ENCODE data around the gene LDLRAD3.
"Not testable (repeated sequence)": the region's sequence is repeated elsewhere in the genome, so short reads cannot be mapped to it uniquely, and the experiment has no call there.

Gene LDLRAD3

GRCh38 chr11:36011574-36011973, 67.7 kb downstream of the LDLRAD3 start:
- H3K27ac ChIP-seq (ENCODE audit: low read length) = no peak overlapping the region
- no peak overlapping the region for H3K4me2 ChIP-seq (ENCODE audit: insufficient read depth, low read length)
- DNase-seq = no peak
- no peaks in the 10 kb centered on the region for H3K79me2 ChIP-seq (ENCODE audit: insufficient read depth, low read length)
- no peak overlapping the region for H3K4me3 ChIP-seq (ENCODE audit: low read depth in 1 of 2, low read length in 2 of 2)
- no peaks in the 10 kb centered on the region for H3K9me3 ChIP-seq (ENCODE audit: insufficient read depth, low read length, severe bottlenecking)
- H4K20me1 ChIP-seq (ENCODE audit: insufficient read depth, low read length) = no peaks in the 10 kb centered on the region
- no peaks in the 10 kb centered on the region for H3K36me3 ChIP-seq (ENCODE audit: insufficient read depth, low read length)
- no peaks in the 10 kb centered on the region for H3K4me1 ChIP-seq (ENCODE audit: insufficient read depth, low read length)
- no peak overlapping the region for H2AFZ ChIP-seq (ENCODE audit: low read depth, low read length)
- H3K9ac ChIP-seq (ENCODE audit: low read depth, low read length) = no peak overlapping the region
- no peak for TF ChIP-seq EZH2 (IDR thresholded peaks at IDR 0.05; ENCODE audit: borderline replicate concordance, low read depth, low read length, severe bottlenecking)
- TF ChIP-seq, protein P1, sequence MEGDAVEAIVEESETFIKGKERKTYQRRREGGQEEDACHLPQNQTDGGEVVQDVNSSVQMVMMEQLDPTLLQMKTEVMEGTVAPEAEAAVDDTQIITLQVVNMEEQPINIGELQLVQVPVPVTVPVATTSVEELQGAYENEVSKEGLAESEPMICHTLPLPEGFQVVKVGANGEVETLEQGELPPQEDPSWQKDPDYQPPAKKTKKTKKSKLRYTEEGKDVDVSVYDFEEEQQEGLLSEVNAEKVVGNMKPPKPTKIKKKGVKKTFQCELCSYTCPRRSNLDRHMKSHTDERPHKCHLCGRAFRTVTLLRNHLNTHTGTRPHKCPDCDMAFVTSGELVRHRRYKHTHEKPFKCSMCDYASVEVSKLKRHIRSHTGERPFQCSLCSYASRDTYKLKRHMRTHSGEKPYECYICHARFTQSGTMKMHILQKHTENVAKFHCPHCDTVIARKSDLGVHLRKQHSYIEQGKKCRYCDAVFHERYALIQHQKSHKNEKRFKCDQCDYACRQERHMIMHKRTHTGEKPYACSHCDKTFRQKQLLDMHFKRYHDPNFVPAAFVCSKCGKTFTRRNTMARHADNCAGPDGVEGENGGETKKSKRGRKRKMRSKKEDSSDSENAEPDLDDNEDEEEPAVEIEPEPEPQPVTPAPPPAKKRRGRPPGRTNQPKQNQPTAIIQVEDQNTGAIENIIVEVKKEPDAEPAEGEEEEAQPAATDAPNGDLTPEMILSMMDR (IDR thresholded peaks at IDR 0.05; ENCODE audit: borderline replicate concordance, extremely low read depth, low read length, poor library complexity, severe bottlenecking) = no peak
- no peak for ATAC-seq (ENCODE audit: insufficient read depth, low read depth)
- no peaks in the 10 kb centered on the region for H3K27me3 ChIP-seq (ENCODE audit: insufficient read depth, low read length, poor library complexity)

DNA sequence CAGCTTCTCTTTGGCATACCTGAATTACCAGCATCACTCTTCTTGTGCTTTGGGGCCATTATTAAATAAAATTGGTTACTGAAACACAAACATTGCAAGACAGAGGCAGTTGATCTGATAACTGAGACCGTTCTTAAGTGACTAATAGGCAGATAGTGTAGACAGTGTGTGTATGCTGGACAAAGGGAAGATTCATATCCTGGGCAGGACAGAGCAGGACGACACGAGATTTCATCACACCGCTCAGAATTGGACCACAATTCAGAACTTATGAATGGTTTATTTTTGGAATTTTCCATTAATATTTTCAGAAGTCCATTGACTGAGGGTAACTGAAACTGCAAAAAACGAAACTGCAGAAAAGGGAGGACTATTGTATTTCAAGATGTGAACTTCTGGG, 68.6 kb downstream of the LDLRAD3 start:
- no peak for TF ChIP-seq EZH2 (IDR thresholded peaks at IDR 0.05; ENCODE audit: borderline replicate concordance, low read depth, low read length, severe bottlenecking)
- TF ChIP-seq, protein P1 (IDR thresholded peaks at IDR 0.05; ENCODE audit: borderline replicate concordance, extremely low read depth, low read length, poor library complexity, severe bottlenecking) = no peak
- no peaks in the 10 kb centered on the region for H3K27me3 ChIP-seq (ENCODE audit: insufficient read depth, low read length, poor library complexity)
- H2AFZ ChIP-seq (ENCODE audit: low read depth, low read length) = no peak overlapping the region
- no peak overlapping the region for H3K27ac ChIP-seq (ENCODE audit: low read length)
- H3K4me2 ChIP-seq (ENCODE audit: insufficient read depth, low read length) = no peak overlapping the region
- H3K9me3 ChIP-seq (ENCODE audit: insufficient read depth, low read length, severe bottlenecking) = no peaks in the 10 kb centered on the region
- no peaks in the 10 kb centered on the region for H3K4me1 ChIP-seq (ENCODE audit: insufficient read depth, low read length)
- H4K20me1 ChIP-seq (ENCODE audit: insufficient read depth, low read length) = no peaks in the 10 kb centered on the region
- no peak overlapping the region for H3K9ac ChIP-seq (ENCODE audit: low read depth, low read length)
- no peak for ATAC-seq (ENCODE audit: insufficient read depth, low read depth)
- DNase-seq = no peak
- H3K36me3 ChIP-seq (ENCODE audit: insufficient read depth, low read length) = no peaks in the 10 kb centered on the region
- H3K79me2 ChIP-seq (ENCODE audit: insufficient read depth, low read length) = no peaks in the 10 kb centered on the region
- H3K4me3 ChIP-seq (ENCODE audit: low read depth in 1 of 2, low read length in 2 of 2) = no peak overlapping the region

DNA sequence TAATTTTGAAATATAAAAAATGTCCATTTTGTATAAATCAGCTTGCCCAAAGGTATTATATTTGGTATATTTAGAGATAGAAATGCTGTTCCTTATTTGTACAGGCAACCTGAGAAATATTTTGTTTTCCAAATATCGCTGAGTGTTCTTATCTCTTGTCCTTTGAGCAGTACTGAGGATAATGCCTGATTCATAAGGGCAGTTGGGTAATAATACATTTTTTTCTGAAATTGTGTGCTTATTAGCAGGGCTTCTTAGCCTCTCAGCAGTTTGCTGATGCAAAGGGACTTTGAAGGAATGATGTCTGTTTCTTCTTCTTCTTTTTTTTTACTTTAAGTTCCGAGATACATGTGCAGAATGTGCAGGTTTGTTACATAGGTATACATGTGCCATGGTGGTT, 69.1 kb downstream of the LDLRAD3 start:
- Histone ChIP-seq H3K27me3 (ENCODE audit: insufficient read depth, low read length, poor library complexity) (no peaks in the 10 kb centered on the region), H3K4me2 (ENCODE audit: insufficient read depth, low read length) (no peak overlapping the region), H2AFZ (ENCODE audit: low read depth, low read length) (no peak overlapping the region)

DNA sequence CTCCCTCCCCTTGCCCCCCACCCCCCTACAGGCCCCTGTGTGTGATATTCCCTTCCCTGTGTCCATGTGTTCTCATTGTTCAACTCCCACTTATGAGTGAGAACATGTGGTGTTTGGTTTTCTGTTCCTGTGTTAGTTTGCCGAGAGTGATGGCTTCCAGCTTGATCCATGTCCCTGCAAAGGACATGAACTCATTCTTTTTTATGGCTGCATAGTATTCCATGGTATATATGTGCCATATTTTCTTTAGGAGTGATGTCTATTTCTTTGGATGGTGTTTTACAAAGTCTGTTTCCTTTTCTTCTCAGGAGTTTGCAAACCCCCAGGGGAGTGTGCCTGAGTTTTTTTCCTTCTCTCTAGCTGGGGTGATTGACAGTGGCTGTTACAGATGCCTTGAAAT, 69.6 kb downstream of the LDLRAD3 start:
- not testable (repeated sequence) for H3K4me1 ChIP-seq (ENCODE audit: insufficient read depth, low read length); H3K27me3 ChIP-seq (ENCODE audit: insufficient read depth, low read length, poor library complexity); H3K27ac ChIP-seq (ENCODE audit: low read length); H4K20me1 ChIP-seq (ENCODE audit: insufficient read depth, low read length); H2AFZ ChIP-seq (ENCODE audit: low read depth, low read length); H3K36me3 ChIP-seq (ENCODE audit: insufficient read depth, low read length); H3K4me2 ChIP-seq (ENCODE audit: insufficient read depth, low read length); DNase-seq; H3K9me3 ChIP-seq (ENCODE audit: insufficient read depth, low read length, severe bottlenecking); ATAC-seq (ENCODE audit: insufficient read depth, low read depth); H3K4me3 ChIP-seq (ENCODE audit: low read depth in 1 of 2, low read length in 2 of 2); H3K9ac ChIP-seq (ENCODE audit: low read depth, low read length); H3K79me2 ChIP-seq (ENCODE audit: insufficient read depth, low read length)

More for the DNA sequence above, 69.1 kb downstream of the LDLRAD3 start:
- no peak for DNase-seq
- no peak overlapping the region for H3K27ac ChIP-seq (ENCODE audit: low read length)
- no peaks in the 10 kb centered on the region for H3K79me2 ChIP-seq (ENCODE audit: insufficient read depth, low read length)
- no peak overlapping the region for H3K9ac ChIP-seq (ENCODE audit: low read depth, low read length)
- no peaks in the 10 kb centered on the region for H3K4me1 ChIP-seq (ENCODE audit: insufficient read depth, low read length)
- no peaks in the 10 kb centered on the region for H3K36me3 ChIP-seq (ENCODE audit: insufficient read depth, low read length)
- H3K4me3 ChIP-seq (ENCODE audit: low read depth in 1 of 2, low read length in 2 of 2) = no peak overlapping the region
- TF ChIP-seq, protein P1 (IDR thresholded peaks at IDR 0.05; ENCODE audit: borderline replicate concordance, extremely low read depth, low read length, poor library complexity, severe bottlenecking) = no peak
- TF ChIP-seq EZH2 (IDR thresholded peaks at IDR 0.05; ENCODE audit: borderline replicate concordance, low read depth, low read length, severe bottlenecking) = no peak
- H3K9me3 ChIP-seq (ENCODE audit: insufficient read depth, low read length, severe bottlenecking) = no peaks in the 10 kb centered on the region
- no peak for ATAC-seq (ENCODE audit: insufficient read depth, low read depth)
- H4K20me1 ChIP-seq (ENCODE audit: insufficient read depth, low read length) = no peaks in the 10 kb centered on the region

Measured in DND-41 (cell line).